Uterus (tissue), 2 donors: ENCODE data around the gene C4orf17.

Source experiments
- POLR2A ChIP-seq, 2 donors: fragments of 450-650 bp; IDR thresholded peaks; one replicate each; pipeline ENCODE4 v1.6.1; 2016; ENCODE audit warnings: antibody characterized with exemption in 2 of 2, mild to moderate bottlenecking in 1 of 2, moderate library complexity in 1 of 2
- TF ChIP-seq, protein P1 (sequence below), 4 experiments: fragments of 200-600 bp in 2 of 4; fragments of 450-650 bp in 2 of 4; sonication (generic) in 2 of 4; IDR thresholded peaks; one replicate each; pipeline ENCODE4 v1.5.1; 2016 to 2019; ENCODE audit warnings: antibody characterized with exemption in 4 of 4, mild to moderate bottlenecking in 2 of 4, moderate library complexity in 1 of 4

DNA sequence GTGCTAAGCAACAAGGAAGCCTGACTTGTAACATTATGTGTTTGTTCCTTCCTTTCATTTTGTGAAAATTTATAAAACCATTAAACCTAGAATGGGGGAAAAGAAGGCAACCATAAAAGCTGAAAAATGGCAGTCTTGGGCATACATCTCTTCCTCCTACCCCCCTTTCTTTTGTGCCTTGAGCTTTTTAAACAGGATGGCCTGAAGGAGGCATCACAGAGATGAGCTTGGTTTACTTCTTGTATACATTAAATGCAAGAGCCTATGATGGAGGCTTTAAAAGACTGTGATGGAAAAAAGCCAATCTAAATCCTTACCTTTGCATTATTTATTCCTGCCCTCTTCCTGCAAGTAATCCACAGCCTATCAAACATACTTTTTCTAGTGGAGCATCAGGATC is 39.5 kb upstream of the C4orf17 start:
- TF ChIP-seq, protein P1, sequence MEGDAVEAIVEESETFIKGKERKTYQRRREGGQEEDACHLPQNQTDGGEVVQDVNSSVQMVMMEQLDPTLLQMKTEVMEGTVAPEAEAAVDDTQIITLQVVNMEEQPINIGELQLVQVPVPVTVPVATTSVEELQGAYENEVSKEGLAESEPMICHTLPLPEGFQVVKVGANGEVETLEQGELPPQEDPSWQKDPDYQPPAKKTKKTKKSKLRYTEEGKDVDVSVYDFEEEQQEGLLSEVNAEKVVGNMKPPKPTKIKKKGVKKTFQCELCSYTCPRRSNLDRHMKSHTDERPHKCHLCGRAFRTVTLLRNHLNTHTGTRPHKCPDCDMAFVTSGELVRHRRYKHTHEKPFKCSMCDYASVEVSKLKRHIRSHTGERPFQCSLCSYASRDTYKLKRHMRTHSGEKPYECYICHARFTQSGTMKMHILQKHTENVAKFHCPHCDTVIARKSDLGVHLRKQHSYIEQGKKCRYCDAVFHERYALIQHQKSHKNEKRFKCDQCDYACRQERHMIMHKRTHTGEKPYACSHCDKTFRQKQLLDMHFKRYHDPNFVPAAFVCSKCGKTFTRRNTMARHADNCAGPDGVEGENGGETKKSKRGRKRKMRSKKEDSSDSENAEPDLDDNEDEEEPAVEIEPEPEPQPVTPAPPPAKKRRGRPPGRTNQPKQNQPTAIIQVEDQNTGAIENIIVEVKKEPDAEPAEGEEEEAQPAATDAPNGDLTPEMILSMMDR (IDR thresholded peaks at IDR 0.05), result no peak
- no peak for TF ChIP-seq POLR2A (IDR thresholded peaks at IDR 0.05)
